HepG2 (cell line): Measurements from ENCODE around the gene BMERB1. TPM values are rescaled to one million over a fixed set of nuclear protein-coding genes. Genes with fewer than 3 reads are reported as not detected.

Source experiments
- CENPX ChIP-seq: sonication (generic); formaldehyde crosslinking; IDR thresholded peaks from 2 replicates; pipeline ENCODE4 v1.9.0; 2021; ENCODE audit warnings: mild to moderate bottlenecking, missing genetic modification reagents, moderate library complexity
- GABPA ChIP-seq, 2 experiments: IDR thresholded peaks; 2 replicates each; pipeline ENCODE4 v1.6.1; 2011 to 2016; ENCODE audit warnings: low read depth in 2 of 2, low read length in 1 of 2, missing biosample characterization in 1 of 2, missing genetic modification characterization in 1 of 2
- GATAD2A ChIP-seq: IDR thresholded peaks from 2 replicates; pipeline ENCODE4 v1.6.1; 2016
- NFKBIZ ChIP-seq: IDR thresholded peaks from 2 replicates; pipeline ENCODE4 v1.6.1; 2018; ENCODE audit warnings: missing genetic modification reagents, missing compliant biosample characterization
- POLR2AphosphoS5 ChIP-seq: IDR thresholded peaks from 2 replicates; pipeline ENCODE4 v1.6.1; 2012; ENCODE audit warnings: low read depth, low read length
- PRPF4 ChIP-seq: fragments of 200-400 bp; formaldehyde crosslinking; IDR thresholded peaks from 2 replicates; pipeline ENCODE4 v1.6.1; 2016; ENCODE audit warnings: low read length, low read depth; ENCODE audit not compliant: poor library complexity, severe bottlenecking
- SMYD3 ChIP-seq: sonication (generic); formaldehyde crosslinking; IDR thresholded peaks from 2 replicates; pipeline ENCODE4 v1.8.1; 2023; ENCODE audit warnings: mild to moderate bottlenecking, missing genetic modification reagents
- SP4 ChIP-seq: sonication (generic); formaldehyde crosslinking; IDR thresholded peaks from 2 replicates; pipeline ENCODE4 v1.8.1; 2023; ENCODE audit warnings: mild to moderate bottlenecking, missing genetic modification reagents
- TOE1 ChIP-seq: sonication (generic); formaldehyde crosslinking; IDR thresholded peaks from 2 replicates; pipeline ENCODE4 v1.4.0; 2020; ENCODE audit warnings: mild to moderate bottlenecking, missing genetic modification reagents
- YEATS2 ChIP-seq: sonication (generic); formaldehyde crosslinking; IDR thresholded peaks from 2 replicates; pipeline ENCODE4 v1.4.0; 2020; ENCODE audit warnings: missing genetic modification reagents, borderline replicate concordance
- ZBTB21 ChIP-seq: sonication (generic); formaldehyde crosslinking; IDR thresholded peaks from 2 replicates; pipeline ENCODE4 v1.4.0; 2020; ENCODE audit warnings: missing genetic modification reagents
- ZNF446 ChIP-seq: sonication (generic); formaldehyde crosslinking; IDR thresholded peaks from 2 replicates; pipeline ENCODE4 v1.5.0; 2020; ENCODE audit warnings: mild to moderate bottlenecking, missing genetic modification reagents
- ZNF775 ChIP-seq: sonication (generic); formaldehyde crosslinking; IDR thresholded peaks from 2 replicates; pipeline ENCODE4 v1.4.0; 2020; ENCODE audit warnings: missing genetic modification reagents, mild to moderate bottlenecking, moderate library complexity, borderline replicate concordance
- polyA plus RNA-seq, 8 experiments: library from polyadenylated mRNA; depleted of rRNA in 3 of 8; stranded (reverse) in 7 of 8; unstranded in 1 of 8; fragments of >200 nt; fragmentation: Illumina TruSeq in 4 of 8; extraction: Trizol in 4 of 8; gene quantifications; 2 replicates each; pipeline versions ENCODE4 v1.2.1 to v1.2.3, GENCODE V29; 2011 to 2016; ENCODE audit warnings: low read depth in 4 of 8, missing spikeins in 1 of 8, mixed read lengths in 1 of 8; ENCODE audit not compliant: insufficient read depth in 1 of 8
- total RNA-seq, 5 experiments: library from RNA; depleted of rRNA; stranded (reverse); fragments of >200 nt; fragmentation: Illumina TruSeq; extraction: Trizol; gene quantifications; 2 replicates each; pipeline ENCODE4 v1.2.3, GENCODE V29; 2016; ENCODE audit warnings: low read depth in 1 of 5
- TF ChIP-seq, protein P1 (sequence below): sonication (generic); formaldehyde crosslinking; IDR thresholded peaks from 2 replicates; pipeline ENCODE4 v1.5.0; 2020; ENCODE audit warnings: missing genetic modification reagents, mild to moderate bottlenecking, borderline replicate concordance
- TF ChIP-seq, protein P2 (sequence below), 2 experiments: sonication (generic) in 1 of 2; formaldehyde crosslinking in 1 of 2; IDR thresholded peaks; 2 replicates each; pipeline versions ENCODE4 v1.4.0 to v1.6.1; 2018 to 2020; ENCODE audit warnings: missing genetic modification reagents in 2 of 2, borderline replicate concordance in 1 of 2, low read depth in 1 of 2, mild to moderate bottlenecking in 1 of 2, missing biosample characterization in 1 of 2
- TF ChIP-seq, protein P3 (sequence below): sonication (generic); formaldehyde crosslinking; IDR thresholded peaks from 2 replicates; pipeline ENCODE4 v1.4.0; 2020; ENCODE audit warnings: mild to moderate bottlenecking, missing genetic modification reagents
- TF ChIP-seq, protein P4 (sequence below): sonication (generic); formaldehyde crosslinking; IDR thresholded peaks from 2 replicates; pipeline ENCODE4 v1.4.0; 2020; ENCODE audit warnings: mild to moderate bottlenecking, missing genetic modification reagents
- TF ChIP-seq, protein P5 (sequence below): sonication (generic); formaldehyde crosslinking; IDR thresholded peaks from 2 replicates; pipeline ENCODE4 v1.8.1; 2022; ENCODE audit warnings: mild to moderate bottlenecking, missing genetic modification reagents
- TF ChIP-seq, protein P6 (sequence below): sonication (generic); formaldehyde crosslinking; IDR thresholded peaks from 2 replicates; pipeline ENCODE4 v1.5.1; 2020; ENCODE audit warnings: missing genetic modification reagents, mild to moderate bottlenecking, borderline replicate concordance

The BMERB1 gene
- total and polyA plus RNA-seq, 2 of the 13 experiments (the other 11 are each of a cell fraction or from before 2014, with no cell fraction given) = 1.4 TPM

DNA sequence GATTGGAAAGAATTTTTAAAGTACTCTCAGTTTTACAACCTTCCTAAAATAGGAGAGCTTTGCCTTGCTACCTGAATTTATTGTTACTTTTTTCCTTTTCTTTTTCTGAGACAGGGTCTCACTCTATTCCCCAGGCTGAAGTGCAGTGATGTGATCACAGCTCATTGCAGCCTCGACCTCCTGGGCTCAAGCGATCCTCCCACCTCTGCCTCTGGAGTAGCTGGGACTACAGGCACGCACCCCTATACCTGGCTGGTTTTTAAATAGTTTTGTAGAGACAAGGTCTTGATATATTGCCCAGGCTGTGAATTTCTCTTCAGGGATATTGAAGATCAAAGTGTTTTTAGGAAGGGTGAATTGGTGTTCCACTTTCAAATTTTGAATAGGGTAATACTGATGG is 35.1 kb upstream of the BMERB1 start (continued):
- no peak for TF ChIP-seq CENPX (CRISPR knock-in tag)
- peak; percentile 15; the same call in 1 of the 2 replicates for TF ChIP-seq ZNF775
- no peak for TF ChIP-seq ZBTB21
- TF ChIP-seq, protein P1, sequence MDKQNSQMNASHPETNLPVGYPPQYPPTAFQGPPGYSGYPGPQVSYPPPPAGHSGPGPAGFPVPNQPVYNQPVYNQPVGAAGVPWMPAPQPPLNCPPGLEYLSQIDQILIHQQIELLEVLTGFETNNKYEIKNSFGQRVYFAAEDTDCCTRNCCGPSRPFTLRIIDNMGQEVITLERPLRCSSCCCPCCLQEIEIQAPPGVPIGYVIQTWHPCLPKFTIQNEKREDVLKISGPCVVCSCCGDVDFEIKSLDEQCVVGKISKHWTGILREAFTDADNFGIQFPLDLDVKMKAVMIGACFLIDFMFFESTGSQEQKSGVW = no peak
- TF ChIP-seq GABPA (IDR thresholded peaks at IDR 0.05; ENCODE audit: low read depth, low read length) = no peak
- TF ChIP-seq GABPA (CRISPR knock-in tag; IDR thresholded peaks at IDR 0.05; ENCODE audit: low read depth) = no peak
- no peak for TF ChIP-seq POLR2AphosphoS5
- TF ChIP-seq TOE1 (CRISPR knock-in tag) = 0 out of 2 replicates have a peak, but pooled peaks have one; percentile 47
- no peak for TF ChIP-seq SP4
- no peak for TF ChIP-seq GATAD2A
- TF ChIP-seq, protein P2, sequence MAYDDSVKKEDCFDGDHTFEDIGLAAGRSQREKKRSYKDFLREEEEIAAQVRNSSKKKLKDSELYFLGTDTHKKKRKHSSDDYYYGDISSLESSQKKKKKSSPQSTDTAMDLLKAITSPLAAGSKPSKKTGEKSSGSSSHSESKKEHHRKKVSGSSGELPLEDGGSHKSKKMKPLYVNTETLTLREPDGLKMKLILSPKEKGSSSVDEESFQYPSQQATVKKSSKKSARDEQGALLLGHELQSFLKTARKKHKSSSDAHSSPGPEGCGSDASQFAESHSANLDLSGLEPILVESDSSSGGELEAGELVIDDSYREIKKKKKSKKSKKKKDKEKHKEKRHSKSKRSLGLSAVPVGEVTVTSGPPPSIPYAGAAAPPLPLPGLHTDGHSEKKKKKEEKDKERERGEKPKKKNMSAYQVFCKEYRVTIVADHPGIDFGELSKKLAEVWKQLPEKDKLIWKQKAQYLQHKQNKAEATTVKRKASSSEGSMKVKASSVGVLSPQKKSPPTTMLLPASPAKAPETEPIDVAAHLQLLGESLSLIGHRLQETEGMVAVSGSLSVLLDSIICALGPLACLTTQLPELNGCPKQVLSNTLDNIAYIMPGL (CRISPR knock-in tag; IDR thresholded peaks at IDR 0.05; ENCODE audit: borderline replicate concordance in 1 of 2, low read depth in 1 of 2) = peak in 1 of 2 experiments; percentile 4; a peak in 1 of 4 replicates
- no peak for TF ChIP-seq NFKBIZ (CRISPR knock-in tag)
- TF ChIP-seq PRPF4 = no peak
- TF ChIP-seq ZNF446 = no peak
- TF ChIP-seq, protein P3, sequence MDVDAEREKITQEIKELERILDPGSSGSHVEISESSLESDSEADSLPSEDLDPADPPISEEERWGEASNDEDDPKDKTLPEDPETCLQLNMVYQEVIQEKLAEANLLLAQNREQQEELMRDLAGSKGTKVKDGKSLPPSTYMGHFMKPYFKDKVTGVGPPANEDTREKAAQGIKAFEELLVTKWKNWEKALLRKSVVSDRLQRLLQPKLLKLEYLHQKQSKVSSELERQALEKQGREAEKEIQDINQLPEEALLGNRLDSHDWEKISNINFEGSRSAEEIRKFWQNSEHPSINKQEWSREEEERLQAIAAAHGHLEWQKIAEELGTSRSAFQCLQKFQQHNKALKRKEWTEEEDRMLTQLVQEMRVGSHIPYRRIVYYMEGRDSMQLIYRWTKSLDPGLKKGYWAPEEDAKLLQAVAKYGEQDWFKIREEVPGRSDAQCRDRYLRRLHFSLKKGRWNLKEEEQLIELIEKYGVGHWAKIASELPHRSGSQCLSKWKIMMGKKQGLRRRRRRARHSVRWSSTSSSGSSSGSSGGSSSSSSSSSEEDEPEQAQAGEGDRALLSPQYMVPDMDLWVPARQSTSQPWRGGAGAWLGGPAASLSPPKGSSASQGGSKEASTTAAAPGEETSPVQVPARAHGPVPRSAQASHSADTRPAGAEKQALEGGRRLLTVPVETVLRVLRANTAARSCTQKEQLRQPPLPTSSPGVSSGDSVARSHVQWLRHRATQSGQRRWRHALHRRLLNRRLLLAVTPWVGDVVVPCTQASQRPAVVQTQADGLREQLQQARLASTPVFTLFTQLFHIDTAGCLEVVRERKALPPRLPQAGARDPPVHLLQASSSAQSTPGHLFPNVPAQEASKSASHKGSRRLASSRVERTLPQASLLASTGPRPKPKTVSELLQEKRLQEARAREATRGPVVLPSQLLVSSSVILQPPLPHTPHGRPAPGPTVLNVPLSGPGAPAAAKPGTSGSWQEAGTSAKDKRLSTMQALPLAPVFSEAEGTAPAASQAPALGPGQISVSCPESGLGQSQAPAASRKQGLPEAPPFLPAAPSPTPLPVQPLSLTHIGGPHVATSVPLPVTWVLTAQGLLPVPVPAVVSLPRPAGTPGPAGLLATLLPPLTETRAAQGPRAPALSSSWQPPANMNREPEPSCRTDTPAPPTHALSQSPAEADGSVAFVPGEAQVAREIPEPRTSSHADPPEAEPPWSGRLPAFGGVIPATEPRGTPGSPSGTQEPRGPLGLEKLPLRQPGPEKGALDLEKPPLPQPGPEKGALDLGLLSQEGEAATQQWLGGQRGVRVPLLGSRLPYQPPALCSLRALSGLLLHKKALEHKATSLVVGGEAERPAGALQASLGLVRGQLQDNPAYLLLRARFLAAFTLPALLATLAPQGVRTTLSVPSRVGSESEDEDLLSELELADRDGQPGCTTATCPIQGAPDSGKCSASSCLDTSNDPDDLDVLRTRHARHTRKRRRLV = no peak
- TF ChIP-seq, protein P4, sequence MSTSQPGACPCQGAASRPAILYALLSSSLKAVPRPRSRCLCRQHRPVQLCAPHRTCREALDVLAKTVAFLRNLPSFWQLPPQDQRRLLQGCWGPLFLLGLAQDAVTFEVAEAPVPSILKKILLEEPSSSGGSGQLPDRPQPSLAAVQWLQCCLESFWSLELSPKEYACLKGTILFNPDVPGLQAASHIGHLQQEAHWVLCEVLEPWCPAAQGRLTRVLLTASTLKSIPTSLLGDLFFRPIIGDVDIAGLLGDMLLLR (CRISPR knock-in tag) = no peak
- TF ChIP-seq, protein P5, sequence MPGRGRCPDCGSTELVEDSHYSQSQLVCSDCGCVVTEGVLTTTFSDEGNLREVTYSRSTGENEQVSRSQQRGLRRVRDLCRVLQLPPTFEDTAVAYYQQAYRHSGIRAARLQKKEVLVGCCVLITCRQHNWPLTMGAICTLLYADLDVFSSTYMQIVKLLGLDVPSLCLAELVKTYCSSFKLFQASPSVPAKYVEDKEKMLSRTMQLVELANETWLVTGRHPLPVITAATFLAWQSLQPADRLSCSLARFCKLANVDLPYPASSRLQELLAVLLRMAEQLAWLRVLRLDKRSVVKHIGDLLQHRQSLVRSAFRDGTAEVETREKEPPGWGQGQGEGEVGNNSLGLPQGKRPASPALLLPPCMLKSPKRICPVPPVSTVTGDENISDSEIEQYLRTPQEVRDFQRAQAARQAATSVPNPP (CRISPR knock-in tag) = 0 out of 2 replicates have a peak, but pooled peaks have one; percentile 8
- TF ChIP-seq, protein P6, sequence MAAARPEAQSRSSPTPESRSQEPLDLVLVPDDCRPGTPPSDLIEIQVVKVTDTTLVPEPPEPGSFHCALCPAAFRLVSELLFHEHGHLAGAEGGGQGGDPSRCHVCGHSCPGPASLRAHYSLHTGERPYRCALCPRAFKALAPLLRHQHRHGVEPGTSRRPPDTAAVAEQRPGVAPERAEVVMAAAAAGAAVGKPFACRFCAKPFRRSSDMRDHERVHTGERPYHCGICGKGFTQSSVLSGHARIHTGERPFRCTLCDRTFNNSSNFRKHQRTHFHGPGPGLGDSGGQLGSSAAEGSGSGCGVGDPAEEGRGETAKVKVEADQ (CRISPR knock-in tag) = no peak
- TF ChIP-seq SMYD3 = 0 out of 2 replicates have a peak, but pooled peaks have one; percentile 7
- TF ChIP-seq YEATS2 (CRISPR knock-in tag) = no peak
